B cell (primary cell): ENCODE measurements around the gene MOGAT3. TPM values are rescaled to one million over a fixed set of nuclear protein-coding genes. Genes with fewer than 3 reads are reported as not detected.

ENCODE experiments used
- ATAC-seq: fragments of 200-7000 bp; cut with Tn5 transposase; one replicate; pipeline ENCODE4 v1.10.0; 2021; ENCODE audit warnings: low read depth, mild to moderate bottlenecking, moderate number of reproducible peaks, moderate library complexity
- CTCF ChIA-PET: fragments of 350-600 bp; sonication (Branson Sonifier 250); formaldehyde crosslinking; loops from one replicate; lab custom pipeline; 2021; ENCODE audit warnings: antibody characterized with exemption, inconsistent platforms; lab: Charles Lee
- POLR2A ChIA-PET: fragments of 350-600 bp; sonication (Branson Sonifier 250); formaldehyde crosslinking; loops from one replicate; lab custom pipeline; 2021; ENCODE audit warnings: antibody characterized with exemption; lab: Charles Lee
- DNase-seq: peaks from one replicate; pipeline ENCODE4 v3.0.0; 2013
- H2AFZ ChIP-seq: 2 replicates; pipeline ENCODE4 v1.6.1; 2012; ENCODE audit warnings: mild to moderate bottlenecking, low read depth, low read length; ENCODE audit not compliant: insufficient read depth, poor library complexity, severe bottlenecking
- H3K27ac ChIP-seq, 2 donors: 1 replicate in 1 of 2; 2 replicates in 1 of 2; pipeline ENCODE4 v1.5.1; 2012 to 2013; ENCODE audit warnings: low read length in 2 of 2, mild to moderate bottlenecking in 2 of 2, moderate library complexity in 1 of 2
- H3K27me3 ChIP-seq, 4 experiments: fragments of 200-600 bp in 1 of 4; sonication (generic) in 1 of 4; replicated peaks in 1 of 4; 1 replicate in 2 of 4; 2 replicates in 2 of 4; pipeline versions ENCODE4 v1.6.1 to v1.7.0; 2013 to 2016; ENCODE audit warnings: low read length in 3 of 4, mild to moderate bottlenecking in 2 of 4, mixed read lengths in 1 of 4, moderate library complexity in 1 of 4; ENCODE audit not compliant: insufficient read depth in 4 of 4, control insufficient read depth in 3 of 4; ENCODE audit errors: control extremely low read depth in 1 of 4
- H3K36me3 ChIP-seq, 2 experiments: replicated peaks in 1 of 2; 1 replicate in 1 of 2; 2 replicates in 1 of 2; pipeline versions ENCODE4 v1.6.1 to v1.7.1; 2013; ENCODE audit warnings: low read length in 1 of 2; ENCODE audit not compliant: insufficient read depth in 2 of 2, control insufficient read depth in 1 of 2; ENCODE audit errors: control extremely low read depth in 1 of 2, extremely low read depth in 1 of 2
- H3K4me1 ChIP-seq, 2 donors: fragments of 200-600 bp in 1 of 2; sonication (generic) in 1 of 2; 1 replicate in 1 of 2; 2 replicates in 1 of 2; pipeline versions ENCODE4 v1.5.1 to v1.6.1; 2013 to 2017; ENCODE audit warnings: low read length in 2 of 2; ENCODE audit not compliant: control insufficient read depth in 2 of 2, insufficient read depth in 2 of 2
- H3K4me2 ChIP-seq: replicated peaks from 2 replicates; pipeline ENCODE3; 2012; ENCODE audit warnings: mild to moderate bottlenecking, low read depth, low read length; ENCODE audit not compliant: poor library complexity, severe bottlenecking
- H3K4me3 ChIP-seq, 5 experiments: fragments of 200-600 bp in 1 of 5; sonication (generic) in 1 of 5; 1 replicate in 3 of 5; 2 replicates in 2 of 5; pipeline versions ENCODE4 v1.5.1 to v1.7.0; 2011 to 2016; ENCODE audit warnings: low read length in 4 of 5, mild to moderate bottlenecking in 4 of 5, low read depth in 2 of 5, control low read depth in 1 of 5, moderate library complexity in 1 of 5; ENCODE audit not compliant: insufficient read depth in 1 of 5; ENCODE audit errors: control extremely low read depth in 1 of 5, extremely low read depth in 1 of 5
- H3K79me2 ChIP-seq: fragments of 200-600 bp; sonication (generic); one replicate; pipeline ENCODE4 v1.6.0; 2016; ENCODE audit warnings: low read length; ENCODE audit not compliant: control insufficient read depth, insufficient read depth
- H3K9ac ChIP-seq: fragments of 200-600 bp; sonication (generic); 2 replicates; pipeline ENCODE4 v1.6.1; 2017; ENCODE audit warnings: mild to moderate bottlenecking, low read length, moderate library complexity
- H3K9me3 ChIP-seq, 3 donors: one replicate each; pipeline versions ENCODE4 v1.6.1 to v1.7.1; 2013; ENCODE audit warnings: low read length in 2 of 3; ENCODE audit not compliant: control insufficient read depth in 2 of 3, insufficient read depth in 1 of 3; ENCODE audit errors: control extremely low read depth in 1 of 3
- H4K20me1 ChIP-seq: 2 replicates; pipeline ENCODE4 v1.6.0; 2012; ENCODE audit warnings: mild to moderate bottlenecking, low read length; ENCODE audit not compliant: insufficient read depth, control insufficient read depth, poor library complexity, severe bottlenecking
- H3K27ac Mint-ChIP-seq: one replicate; pipeline ENCODE4 v1.8.0; 2021; ENCODE audit warnings: mixed read lengths
- H3K27me3 Mint-ChIP-seq: one replicate; pipeline ENCODE4 v1.8.0; 2021; ENCODE audit warnings: mixed read lengths
- H3K4me1 Mint-ChIP-seq: one replicate; pipeline ENCODE4 v1.8.0; 2021; ENCODE audit warnings: mixed read lengths
- H3K4me3 Mint-ChIP-seq: one replicate; pipeline ENCODE4 v1.8.0; 2021; ENCODE audit warnings: mixed read lengths
- H3K9me3 Mint-ChIP-seq: one replicate; pipeline ENCODE4 v1.8.0; 2022; ENCODE audit warnings: mixed read lengths; ENCODE audit not compliant: insufficient read depth
- CTCF ChIP-seq: fragments of 200-600 bp; IDR thresholded peaks from one replicate; pipeline ENCODE4 v1.8.0; 2022; ENCODE audit warnings: antibody characterized with exemption, mild to moderate bottlenecking
- EZH2 ChIP-seq: IDR thresholded peaks from 2 replicates; pipeline ENCODE4 v1.6.1; 2012; ENCODE audit warnings: borderline replicate concordance, low read depth, mild to moderate bottlenecking, moderate library complexity, low read length; ENCODE audit not compliant: insufficient read depth, poor library complexity, severe bottlenecking
- WGBS: methylation state at CpG from one replicate; pipeline ENCODE4 v1.1.5; 2013; ENCODE audit warnings: missing lambda C conversion rate; ENCODE audit not compliant: insufficient coverage; 5-methylcytosine and 5-hydroxymethylcytosine counted together
- intact Hi-C: fragments of 100-400 bp; cut with micrococcal nuclease; formaldehyde crosslinking; loops from one replicate; pipeline ENCODE4 v1.10.0; 2022
- polyA plus RNA-seq: library from polyadenylated mRNA; depleted of rRNA; stranded (reverse); fragments of >200 nt; gene quantifications from 2 replicates; pipeline ENCODE4 v1.2.3, GENCODE V29; 2012
- total RNA-seq, 2 donors: library from RNA; stranded (reverse); fragments of 120-200 nt in 1 of 2; gene quantifications; 1 replicate in 1 of 2; 2 replicates in 1 of 2; pipeline versions ENCODE4 v1.2.3 to v1.2.4, GENCODE V29; 2013 to 2022

Gene MOGAT3
- total and polyA plus RNA-seq, 2 donors (not counting 1 experiment from before 2014, with no cell fraction given) = not detected

- Histone ChIP-seq H3K9ac (no peak overlapping the region), H3K36me3 (no peaks in the 10 kb centered on the region), H2AFZ (no peak overlapping the region), H3K4me3 (no peak overlapping the region), H3K9me3 (peaks cover 0 to 37% (median 1%) of the 10 kb centered on the region in 3 donors), H3K4me2 (no peak overlapping the region), H3K4me1 (peaks cover 54 to 55% of the 10 kb centered on the region in 2 donors), H4K20me1 (no peaks in the 10 kb centered on the region), H3K79me2 (no peaks in the 10 kb centered on the region), H3K27ac (no peak overlapping the region), H3K27me3 (peaks cover 0 to 97% (median 69%) of the 10 kb centered on the region in 4 experiments)
- ATAC-seq (no peak), DNase-seq (no peak)
- ChIA-PET POLR2A (no interaction called here), CTCF (interaction anchor here (2.5 to 3.2 kb wide), 2 partner anchors 17 to 31 kb away, joined by 9 to 13 read pairs; no protein-coding TSS in a partner anchor)
- Mint-ChIP-seq H3K4me3 (no peak overlapping the region), H3K27me3 (peaks cover 74% of the 10 kb centered on the region), H3K9me3 (no peaks in the 10 kb centered on the region), H3K27ac (no peak overlapping the region), H3K4me1 (peaks cover 41% of the 10 kb centered on the region)
- TF ChIP-seq CTCF = no peak
- no CpG with 5 or more reads among the region's 3 CpGs for WGBS
- intact Hi-C loops = no loop called here
These were observed 25.2 kb downstream of the MOGAT3 start for GRCh38 chr7:101175664-101176063.

- POLR2A ChIA-PET = interaction anchor here (0.6 to 0.9 kb wide), 3 partner anchors 12 to 72 kb away, joined by 3 to 8 read pairs (median 6); no protein-coding TSS in a partner anchor
- peak overlapping the region; percentile 56 for H3K4me2 ChIP-seq
These were observed 26.4 kb downstream of the MOGAT3 start for GRCh38 chr7:101174322-101174854.

More at GRCh38 chr7:101174322-101174854, 26.4 kb downstream of the MOGAT3 start:
- Histone ChIP-seq H3K36me3 (no peaks in the 10 kb centered on the region), H2AFZ (no peak overlapping the region), H3K9me3 (peaks cover 0 to 46% (median 1%) of the 10 kb centered on the region in 3 donors), H3K27ac (no peak overlapping the region), H3K79me2 (no peaks in the 10 kb centered on the region), H4K20me1 (no peaks in the 10 kb centered on the region), H3K9ac (no peak overlapping the region), H3K27me3 (peaks cover 0 to 98% (median 75%) of the 10 kb centered on the region in 4 experiments), H3K4me1 (peaks cover 57 to 59% of the 10 kb centered on the region in 2 donors), H3K4me3 (no peak overlapping the region)
- TF ChIP-seq EZH2 = no peak
- no peak for TF ChIP-seq CTCF
- WGBS = 7% methylated on average over 27 of the region's 28 CpGs
- no peak overlapping the region for H3K27ac Mint-ChIP-seq
- H3K4me1 Mint-ChIP-seq = peaks cover 44% of the 10 kb centered on the region
- H3K9me3 Mint-ChIP-seq = no peaks in the 10 kb centered on the region
- ATAC-seq (no peak), DNase-seq (no peak)
- peaks cover 81% of the 10 kb centered on the region for H3K27me3 Mint-ChIP-seq
- CTCF ChIA-PET = interaction anchor here (0.7 to 3.2 kb wide), 4 partner anchors 17 to 1120 kb away, joined by 3 to 13 read pairs (median 5); partner anchors contain the start of gene UFSP1
- peak overlapping the region; percentile 56 for H3K4me3 Mint-ChIP-seq
- intact Hi-C loops = no loop called here
